Keratinocyte (primary cell): ENCODE measurements around the gene TAF1A.

Experiments used
- EZH2 ChIP-seq: IDR thresholded peaks from one replicate; pipeline ENCODE4 v1.6.1; 2012; ENCODE audit warnings: inconsistent platforms, mild to moderate bottlenecking, low read length, moderate library complexity
- TF ChIP-seq, protein P1 (sequence below), 3 experiments: IDR thresholded peaks in 1 of 3; conservative IDR thresholded peaks in 1 of 3; optimal IDR thresholded peaks in 1 of 3; 2 replicates in 2 of 3; 3 replicates in 1 of 3; pipeline versions ENCODE3 to v1.5.1; 2011; ENCODE audit warnings: low read length in 3 of 3, mild to moderate bottlenecking in 3 of 3, moderate library complexity in 2 of 3, control low read depth in 1 of 3, inconsistent platforms in 1 of 3; ENCODE audit not compliant: insufficient read depth in 2 of 3; ENCODE audit errors: extremely low read depth in 1 of 3

- TF ChIP-seq, protein P1, sequence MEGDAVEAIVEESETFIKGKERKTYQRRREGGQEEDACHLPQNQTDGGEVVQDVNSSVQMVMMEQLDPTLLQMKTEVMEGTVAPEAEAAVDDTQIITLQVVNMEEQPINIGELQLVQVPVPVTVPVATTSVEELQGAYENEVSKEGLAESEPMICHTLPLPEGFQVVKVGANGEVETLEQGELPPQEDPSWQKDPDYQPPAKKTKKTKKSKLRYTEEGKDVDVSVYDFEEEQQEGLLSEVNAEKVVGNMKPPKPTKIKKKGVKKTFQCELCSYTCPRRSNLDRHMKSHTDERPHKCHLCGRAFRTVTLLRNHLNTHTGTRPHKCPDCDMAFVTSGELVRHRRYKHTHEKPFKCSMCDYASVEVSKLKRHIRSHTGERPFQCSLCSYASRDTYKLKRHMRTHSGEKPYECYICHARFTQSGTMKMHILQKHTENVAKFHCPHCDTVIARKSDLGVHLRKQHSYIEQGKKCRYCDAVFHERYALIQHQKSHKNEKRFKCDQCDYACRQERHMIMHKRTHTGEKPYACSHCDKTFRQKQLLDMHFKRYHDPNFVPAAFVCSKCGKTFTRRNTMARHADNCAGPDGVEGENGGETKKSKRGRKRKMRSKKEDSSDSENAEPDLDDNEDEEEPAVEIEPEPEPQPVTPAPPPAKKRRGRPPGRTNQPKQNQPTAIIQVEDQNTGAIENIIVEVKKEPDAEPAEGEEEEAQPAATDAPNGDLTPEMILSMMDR (optimal IDR thresholded peaks at IDR 0.05 in 1 of 3, IDR thresholded peaks at IDR 0.05 in 1 of 3, conservative IDR thresholded peaks at IDR 0.05 in 1 of 3; ENCODE audit: extremely low read depth in 1 of 3, insufficient read depth in 2 of 3, low read length in 3 of 3), result no peak
- TF ChIP-seq EZH2, result no peak
Observed at GRCh38 chr1:222529916-222530315, 59.8 kb downstream of the TAF1A start.
